ENCODE data around the gene ATP6V0A4. TPM values are rescaled to one million over a fixed set of nuclear protein-coding genes. Genes with fewer than 3 reads are reported as not detected.

Gene ATP6V0A4
- total RNA-seq, 1 donor from 2014 or later = 0.88 TPM

DNA sequence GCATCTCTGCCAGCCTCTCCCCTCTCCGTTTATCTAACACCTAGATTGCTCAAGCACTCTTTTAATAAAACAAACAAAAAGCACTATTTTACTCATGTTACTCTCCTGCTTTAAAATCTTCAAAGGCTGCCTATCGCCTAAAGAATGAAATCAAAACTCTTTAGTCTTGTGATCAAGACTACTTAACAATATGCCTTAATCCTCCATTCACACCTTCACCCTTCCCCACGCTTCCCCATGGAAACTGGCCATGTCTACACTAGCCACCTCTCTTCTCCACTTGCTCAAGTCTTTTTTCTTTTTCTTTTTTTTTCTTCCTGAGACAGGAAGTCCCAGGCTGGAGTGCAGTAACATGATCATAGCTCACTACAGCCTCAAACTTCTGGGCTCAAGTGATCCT is 48.0 kb downstream of the ATP6V0A4 start:
- Histone ChIP-seq H3K4me3 (ENCODE audit: low read depth, low read length) (no peak overlapping the region), H3K36me3 (ENCODE audit: control insufficient read depth, insufficient read depth, low read length) (no peaks in the 10 kb centered on the region), H3K27me3 (ENCODE audit: control insufficient read depth, insufficient read depth, low read length) (no peaks in the 10 kb centered on the region)
- TF ChIP-seq, protein P1, sequence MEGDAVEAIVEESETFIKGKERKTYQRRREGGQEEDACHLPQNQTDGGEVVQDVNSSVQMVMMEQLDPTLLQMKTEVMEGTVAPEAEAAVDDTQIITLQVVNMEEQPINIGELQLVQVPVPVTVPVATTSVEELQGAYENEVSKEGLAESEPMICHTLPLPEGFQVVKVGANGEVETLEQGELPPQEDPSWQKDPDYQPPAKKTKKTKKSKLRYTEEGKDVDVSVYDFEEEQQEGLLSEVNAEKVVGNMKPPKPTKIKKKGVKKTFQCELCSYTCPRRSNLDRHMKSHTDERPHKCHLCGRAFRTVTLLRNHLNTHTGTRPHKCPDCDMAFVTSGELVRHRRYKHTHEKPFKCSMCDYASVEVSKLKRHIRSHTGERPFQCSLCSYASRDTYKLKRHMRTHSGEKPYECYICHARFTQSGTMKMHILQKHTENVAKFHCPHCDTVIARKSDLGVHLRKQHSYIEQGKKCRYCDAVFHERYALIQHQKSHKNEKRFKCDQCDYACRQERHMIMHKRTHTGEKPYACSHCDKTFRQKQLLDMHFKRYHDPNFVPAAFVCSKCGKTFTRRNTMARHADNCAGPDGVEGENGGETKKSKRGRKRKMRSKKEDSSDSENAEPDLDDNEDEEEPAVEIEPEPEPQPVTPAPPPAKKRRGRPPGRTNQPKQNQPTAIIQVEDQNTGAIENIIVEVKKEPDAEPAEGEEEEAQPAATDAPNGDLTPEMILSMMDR (IDR thresholded peaks at IDR 0.05; ENCODE audit: insufficient read depth, low read length, poor library complexity, severe bottlenecking) = no peak
- no peak for DNase-seq (ENCODE audit: low read depth)

DNA sequence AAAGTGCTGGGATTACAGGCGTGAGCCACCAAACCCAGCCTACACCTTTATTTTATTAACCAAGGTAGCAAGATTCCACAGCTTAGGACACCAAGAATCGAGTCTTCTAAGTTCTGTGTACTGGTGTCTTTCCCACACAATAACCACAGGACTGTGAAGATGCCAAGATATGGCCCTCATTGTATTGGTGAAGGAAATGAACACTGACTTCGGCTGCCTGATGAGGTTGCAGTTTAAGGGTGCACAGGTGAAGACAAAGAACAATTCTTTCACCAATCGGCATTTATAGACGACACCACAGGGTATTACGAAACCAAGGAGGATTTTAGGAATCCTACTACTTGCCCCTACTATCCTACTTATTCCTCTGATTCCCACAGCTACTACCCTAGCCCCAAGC is 49.3 kb downstream of the ATP6V0A4 start:
- DNase-seq (ENCODE audit: low read depth) = no peak
- Histone ChIP-seq H3K4me3 (ENCODE audit: low read depth, low read length) (no peak overlapping the region), H3K36me3 (ENCODE audit: control insufficient read depth, insufficient read depth, low read length) (no peaks in the 10 kb centered on the region), H3K27me3 (ENCODE audit: control insufficient read depth, insufficient read depth, low read length) (no peaks in the 10 kb centered on the region)
- TF ChIP-seq, protein P1 (IDR thresholded peaks at IDR 0.05; ENCODE audit: insufficient read depth, low read length, poor library complexity, severe bottlenecking) = no peak

DNA sequence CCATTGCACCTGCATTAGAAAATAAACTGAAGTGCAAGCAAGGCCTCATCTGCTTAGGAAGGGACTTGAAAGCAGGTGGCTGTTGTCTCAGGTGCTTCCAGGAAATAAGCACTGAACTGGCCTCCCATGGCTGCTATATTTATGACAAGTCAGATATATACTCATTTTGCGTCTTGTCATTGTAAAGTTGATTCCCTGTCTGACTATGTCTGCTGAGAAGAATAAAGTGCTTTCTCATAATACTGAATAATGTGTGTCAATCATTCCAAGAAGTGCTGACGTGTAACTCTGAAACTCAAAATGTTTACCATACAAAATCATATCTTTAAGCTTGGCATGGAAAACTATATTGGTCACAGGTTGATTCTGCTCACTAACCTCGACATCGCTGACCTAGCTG is 51.9 kb downstream of the ATP6V0A4 start:
- DNase-seq (ENCODE audit: low read depth) = no peak
- no peaks in the 10 kb centered on the region for H3K27me3 ChIP-seq (ENCODE audit: control insufficient read depth, insufficient read depth, low read length)
- TF ChIP-seq, protein P1 (IDR thresholded peaks at IDR 0.05; ENCODE audit: insufficient read depth, low read length, poor library complexity, severe bottlenecking) = no peak
- no peak overlapping the region for H3K4me3 ChIP-seq (ENCODE audit: low read depth, low read length)
- no peaks in the 10 kb centered on the region for H3K36me3 ChIP-seq (ENCODE audit: control insufficient read depth, insufficient read depth, low read length)

DNA sequence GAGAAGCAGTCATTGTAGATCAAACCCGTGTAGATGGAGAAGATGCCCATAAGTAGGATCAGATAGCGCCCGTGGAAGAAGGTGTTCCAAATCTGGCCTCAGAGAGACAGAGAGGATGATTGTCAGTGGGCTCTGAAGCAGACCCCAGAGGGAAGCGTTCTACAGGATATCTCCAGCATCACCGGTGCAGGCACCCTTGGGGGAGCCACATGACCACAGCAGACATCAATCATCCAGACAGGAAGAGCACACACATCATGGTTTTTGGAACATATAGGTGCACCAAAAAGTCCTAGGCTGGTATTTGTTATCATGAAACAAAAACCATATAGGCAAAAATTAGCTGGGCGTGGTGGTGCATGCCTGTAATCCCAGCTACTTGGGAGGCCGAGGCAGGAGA is 52.8 kb downstream of the ATP6V0A4 start:
- no peak overlapping the region for H3K4me3 ChIP-seq (ENCODE audit: low read depth, low read length)
- H3K27me3 ChIP-seq (ENCODE audit: control insufficient read depth, insufficient read depth, low read length) = no peaks in the 10 kb centered on the region
- H3K36me3 ChIP-seq (ENCODE audit: control insufficient read depth, insufficient read depth, low read length) = no peaks in the 10 kb centered on the region
- TF ChIP-seq, protein P1 (IDR thresholded peaks at IDR 0.05; ENCODE audit: insufficient read depth, low read length, poor library complexity, severe bottlenecking) = no peak
- DNase-seq (ENCODE audit: low read depth) = no peak

DNA sequence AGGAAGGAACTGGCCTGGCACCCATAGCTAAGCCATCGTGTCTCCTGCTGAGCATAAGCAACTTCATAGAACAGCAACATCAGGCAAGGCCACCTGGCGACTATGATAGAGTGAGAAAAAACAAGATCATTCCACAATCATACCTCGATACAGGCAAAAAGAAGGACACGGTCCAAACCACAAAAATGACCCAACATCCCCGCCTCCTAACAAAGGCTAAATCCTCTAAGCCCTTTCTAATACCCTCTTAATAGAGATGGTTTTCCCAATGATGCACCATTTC is 56.6 kb downstream of the ATP6V0A4 start:
- H3K27me3 ChIP-seq (ENCODE audit: control insufficient read depth, insufficient read depth, low read length) = no peaks in the 10 kb centered on the region
- no peak overlapping the region for H3K4me3 ChIP-seq (ENCODE audit: low read depth, low read length)
- no peak for DNase-seq (ENCODE audit: low read depth)
- TF ChIP-seq, protein P1 (IDR thresholded peaks at IDR 0.05; ENCODE audit: insufficient read depth, low read length, poor library complexity, severe bottlenecking) = no peak
- H3K36me3 ChIP-seq (ENCODE audit: control insufficient read depth, insufficient read depth, low read length) = no peaks in the 10 kb centered on the region

DNA sequence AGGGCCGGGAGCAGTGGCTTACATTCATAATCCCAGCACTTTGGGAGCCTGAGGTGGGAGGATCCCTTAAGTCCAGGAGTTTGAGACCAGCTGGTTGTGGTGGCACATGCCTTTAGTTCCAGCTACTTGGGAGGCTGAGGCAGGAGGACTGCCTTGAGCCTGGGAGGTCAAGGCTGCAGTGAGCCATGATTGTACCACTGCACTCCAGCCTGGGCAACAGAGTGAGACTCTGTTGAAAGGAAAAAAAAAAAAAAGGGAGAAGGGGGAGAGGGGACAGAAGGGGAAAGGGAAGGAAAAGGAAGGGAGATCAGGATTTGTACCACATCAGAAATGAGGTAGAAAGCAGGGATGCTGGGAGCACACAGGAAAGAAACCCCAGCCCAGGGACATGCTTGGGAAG is 58.1 kb downstream of the ATP6V0A4 start:
- H3K36me3 ChIP-seq (ENCODE audit: control insufficient read depth, insufficient read depth, low read length) = no peaks in the 10 kb centered on the region
- no peaks in the 10 kb centered on the region for H3K27me3 ChIP-seq (ENCODE audit: control insufficient read depth, insufficient read depth, low read length)
- no peak overlapping the region for H3K4me3 ChIP-seq (ENCODE audit: low read depth, low read length)
- no peak for DNase-seq (ENCODE audit: low read depth)
- TF ChIP-seq, protein P1 (IDR thresholded peaks at IDR 0.05; ENCODE audit: insufficient read depth, low read length, poor library complexity, severe bottlenecking) = no peak

All from kidney epithelial cell (primary cell).